Right hindlimb (tissue), 1 donor: ENCODE results near the gene MFSD6.
A peak's percentile ranks its signal among the peaks of the same experiment; 100 is the strongest.
"Not testable (repeated sequence)": the region's sequence is repeated elsewhere in the genome, so short reads cannot be mapped to it uniquely, and the experiment has no call there.

Experiments used
- DNase-seq: peaks from one replicate; pipeline ENCODE4 v3.0.0-alpha.2; 2018

Gene MFSD6

GRCh38 chr2:190504912-190505311 lies 96.8 kb downstream of the MFSD6 start:
- DNase-seq: no peak

GRCh38 chr2:190505696-190506095 lies 97.5 kb downstream of the MFSD6 start:
- no peak for DNase-seq

GRCh38 chr2:190506666-190507065 lies 98.5 kb downstream of the MFSD6 start:
- no peak for DNase-seq

- DNase-seq: peak; percentile 63
These were observed 99.0 kb downstream of the MFSD6 start for GRCh38 chr2:190507135-190507534.

GRCh38 chr2:190509895-190510294 lies 101.7 kb downstream of the MFSD6 start:
- not testable (repeated sequence) for DNase-seq

GRCh38 chr2:190511104-190511503 lies 102.9 kb downstream of the MFSD6 start:
- no peak for DNase-seq

- DNase-seq: no peak
These were observed 104.5 kb downstream of the MFSD6 start for GRCh38 chr2:190512539-190513095.

- DNase-seq: no peak
These were observed 105.7 kb downstream of the MFSD6 start for GRCh38 chr2:190513877-190514276.

- DNase-seq: no peak
These were observed 106.5 kb downstream of the MFSD6 start for GRCh38 chr2:190514676-190515075.

GRCh38 chr2:190515687-190516086 lies 107.5 kb downstream of the MFSD6 start:
- DNase-seq: no peak

- DNase-seq: no peak
These were observed 109.3 kb downstream of the MFSD6 start for GRCh38 chr2:190517468-190517867.

- DNase-seq: no peak
These were observed 112.0 kb downstream of the MFSD6 start for GRCh38 chr2:190519975-190520767.

GRCh38 chr2:190524928-190525327 lies 116.8 kb downstream of the MFSD6 start:
- no peak for DNase-seq

GRCh38 chr2:190526105-190526750 lies 118.1 kb downstream of the MFSD6 start:
- DNase-seq: no peak

- no peak for DNase-seq
These were observed 119.1 kb downstream of the MFSD6 start for GRCh38 chr2:190527214-190527613.

GRCh38 chr2:190527918-190528317 lies 119.8 kb downstream of the MFSD6 start:
- DNase-seq: no peak

GRCh38 chr2:190528521-190529001 lies 120.4 kb downstream of the MFSD6 start:
- no peak for DNase-seq

- no peak for DNase-seq
These were observed 121.5 kb downstream of the MFSD6 start for GRCh38 chr2:190529486-190530247.

GRCh38 chr2:190530248-190530900 lies 122.2 kb downstream of the MFSD6 start:
- no peak for DNase-seq

GRCh38 chr2:190532581-190532980 lies 124.4 kb downstream of the MFSD6 start:
- DNase-seq: peak; percentile 26

GRCh38 chr2:190533175-190533967 lies 125.2 kb downstream of the MFSD6 start:
- DNase-seq: no peak

- no peak for DNase-seq
These were observed 125.8 kb downstream of the MFSD6 start for GRCh38 chr2:190533968-190534309.
